Measurements from ENCODE around the gene HOMER2.

HOMER2 gene

GRCh38 chr15:82877825-82878224 lies 74.7 kb downstream of the HOMER2 start:
- H3K4me3 ChIP-seq, result no peak overlapping the region
- intact Hi-C loops (cut with DNase I; ENCODE audit: low total_unique reads), result no loop called here
- H3K36me3 ChIP-seq, result peaks cover 0 to 25% (median 0%) of the 10 kb centered on the region in 3 donors
- no peak overlapping the region for H3K27ac ChIP-seq
- TF ChIP-seq CTCF (IDR thresholded peaks at IDR 0.05), result no peak
- H3K4me1 ChIP-seq, result no peaks in the 10 kb centered on the region
- H3K9me3 ChIP-seq, result no peaks in the 10 kb centered on the region
- H3K27me3 ChIP-seq, result no peaks in the 10 kb centered on the region
- DNase-seq, result no peak

- Histone ChIP-seq H3K4me3 (no peak overlapping the region), H3K27me3 (no peaks in the 10 kb centered on the region), H3K4me1 (no peaks in the 10 kb centered on the region), H3K36me3 (peaks cover 0 to 20% (median 0%) of the 10 kb centered on the region in 3 donors), H3K9me3 (no peaks in the 10 kb centered on the region), H3K27ac (no peak overlapping the region)
- DNase-seq, result no peak
- no peak for TF ChIP-seq CTCF (IDR thresholded peaks at IDR 0.05)
- intact Hi-C loops (cut with DNase I; ENCODE audit: low total_unique reads), result no loop called here
Observed at GRCh38 chr15:82875411-82876003, 77.0 kb downstream of the HOMER2 start.

- Histone ChIP-seq H3K9me3 (no peaks in the 10 kb centered on the region), H3K4me1 (no peaks in the 10 kb centered on the region), H3K4me3 (no peak overlapping the region), H3K27ac (no peak overlapping the region), H3K27me3 (no peaks in the 10 kb centered on the region), H3K36me3 (peaks cover 0 to 20% (median 0%) of the 10 kb centered on the region in 3 donors)
- intact Hi-C loops (cut with DNase I; ENCODE audit: low total_unique reads), result no loop called here
- TF ChIP-seq CTCF (IDR thresholded peaks at IDR 0.05), result no peak
- peak in 1 of 2 donors; percentile 33 for DNase-seq
Observed at GRCh38 chr15:82874961-82875360, 77.6 kb downstream of the HOMER2 start.

DNA sequence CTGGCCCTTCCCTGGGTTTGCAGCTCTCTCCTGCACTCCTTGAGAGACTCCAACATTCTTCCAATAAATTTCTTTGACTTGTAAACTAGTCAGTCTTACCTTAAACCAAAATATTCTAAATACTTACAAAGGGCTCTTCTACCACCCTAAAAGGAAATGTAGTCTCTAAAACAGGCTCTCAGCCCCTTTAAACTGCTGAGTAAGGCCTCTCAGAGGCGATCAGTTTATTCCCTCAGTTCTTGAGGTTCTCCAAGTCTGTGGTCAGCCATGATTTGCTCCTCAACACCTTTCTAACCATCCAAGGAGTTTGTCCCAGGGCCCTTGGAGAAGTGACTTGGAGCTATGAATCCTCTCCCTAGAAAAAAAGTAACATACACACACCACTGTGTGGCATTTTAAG lies 78.3 kb downstream of the HOMER2 start:
- TF ChIP-seq CTCF (IDR thresholded peaks at IDR 0.05), result no peak
- peaks cover 0 to 20% (median 0%) of the 10 kb centered on the region in 3 donors for H3K36me3 ChIP-seq
- H3K9me3 ChIP-seq, result no peaks in the 10 kb centered on the region
- H3K4me3 ChIP-seq, result no peak overlapping the region
- no peak overlapping the region for H3K27ac ChIP-seq
- DNase-seq, result no peak
- intact Hi-C loops (cut with DNase I; ENCODE audit: low total_unique reads), result no loop called here
- H3K4me1 ChIP-seq, result no peaks in the 10 kb centered on the region
- no peaks in the 10 kb centered on the region for H3K27me3 ChIP-seq

GRCh38 chr15:82873000-82873680 lies 79.4 kb downstream of the HOMER2 start:
- Histone ChIP-seq H3K36me3 (peaks cover 0 to 20% (median 0%) of the 10 kb centered on the region in 3 donors), H3K27ac (no peak overlapping the region), H3K9me3 (no peaks in the 10 kb centered on the region), H3K4me1 (no peaks in the 10 kb centered on the region), H3K27me3 (no peaks in the 10 kb centered on the region), H3K4me3 (no peak overlapping the region)
- no peak for TF ChIP-seq CTCF (IDR thresholded peaks at IDR 0.05)
- intact Hi-C loops (cut with DNase I; ENCODE audit: low total_unique reads), result no loop called here
- peak in 1 of 2 donors; percentile 47 for DNase-seq
